NCI-H526 (cell line): ENCODE data around the gene CLCF1.

Source experiments
- DNase-seq, 2 experiments: peaks; one replicate each; lab custom pipeline; 2025; lab: John Stamatoyannopoulos, UW

Gene CLCF1

DNA sequence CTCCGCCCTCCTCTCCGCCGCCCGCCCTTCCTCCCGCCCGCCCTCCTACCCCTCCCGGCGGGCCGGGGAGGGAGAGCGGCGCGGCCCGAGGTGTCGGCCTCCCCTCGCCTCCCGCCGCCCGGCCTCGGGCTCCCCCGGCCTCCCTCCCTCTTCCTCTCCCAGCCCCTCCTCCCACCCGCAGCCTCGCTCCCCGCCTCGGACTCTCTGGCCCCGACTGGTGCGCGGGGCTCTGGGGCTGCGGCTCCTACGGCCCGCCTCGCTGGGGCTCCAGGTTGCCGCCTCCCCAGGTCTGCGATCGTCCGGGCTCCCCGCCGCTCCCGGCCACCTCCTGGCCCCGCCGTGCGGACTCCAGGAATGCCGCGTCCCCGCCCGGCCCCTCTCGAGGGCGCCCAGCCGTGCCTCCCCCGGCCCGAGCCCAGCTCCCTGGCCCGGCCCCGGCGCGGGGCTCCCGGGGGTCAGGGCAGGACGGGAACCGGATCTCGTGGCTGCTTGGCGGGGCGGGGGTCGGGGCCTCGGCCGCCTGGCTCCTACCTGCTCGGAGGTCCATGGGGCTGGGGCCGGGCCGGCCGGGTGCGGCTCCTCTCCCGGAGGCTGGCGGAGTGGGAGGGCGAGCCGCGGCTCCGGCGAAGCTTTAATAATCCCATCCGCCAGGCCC lies at the start of gene CLCF1:
Gene CLCF1 (minus strand): TSS at position 606 of the 655 bp plus-strand sequence. CDS start 59 bp downstream, at position 547.
- DNase-seq = peak; percentile 28 to 86

DNA sequence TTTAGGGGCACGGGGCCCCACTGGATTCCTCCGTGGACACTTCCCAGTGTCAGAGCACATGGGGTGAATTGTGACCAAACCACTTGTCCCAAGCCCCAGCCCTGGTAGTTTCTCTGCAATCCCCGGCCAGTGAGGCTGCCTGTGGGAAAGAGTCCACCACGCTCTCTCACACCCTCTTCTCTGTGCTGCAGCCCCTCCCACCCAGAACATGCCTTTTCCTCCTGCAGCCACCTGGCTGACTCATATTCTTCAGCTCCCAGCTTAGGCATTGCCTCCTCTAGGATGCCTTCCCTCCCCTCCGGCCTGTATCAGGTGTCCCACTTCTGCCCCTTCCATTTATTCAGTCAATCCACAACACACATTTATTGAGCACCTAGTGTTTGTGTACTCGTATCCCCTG lies 49.5 kb upstream of the CLCF1 start:
- DNase-seq = no peak

DNA sequence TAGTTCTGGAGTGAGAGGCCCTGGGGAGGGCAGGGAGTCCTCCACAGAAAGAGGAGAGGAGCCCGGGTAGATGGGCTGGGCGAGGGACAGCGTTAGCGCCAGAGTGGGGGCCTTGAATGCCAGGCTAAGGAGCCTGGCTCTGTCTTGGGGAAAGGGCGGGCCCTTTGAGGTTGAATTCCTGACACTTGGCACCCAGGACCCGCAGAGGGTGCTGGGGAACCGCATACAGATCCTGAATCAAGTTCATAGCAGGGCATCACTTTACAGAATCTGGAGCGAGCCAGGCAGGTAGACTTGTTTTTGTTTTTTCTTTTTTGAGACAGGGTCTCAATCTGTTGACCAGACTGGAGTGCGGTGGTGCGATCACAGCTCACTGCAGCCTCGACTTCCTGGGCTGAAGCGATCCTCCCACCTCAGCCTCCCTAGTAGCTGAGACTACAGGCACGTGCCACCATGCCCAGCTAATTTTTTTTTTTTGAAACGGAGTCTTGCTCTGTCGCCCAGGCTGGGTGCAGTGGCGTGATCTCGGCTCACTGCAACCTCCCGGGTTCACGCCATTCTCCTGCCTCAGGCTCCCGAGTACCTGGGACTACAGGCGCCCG lies 48.1 kb upstream of the CLCF1 start:
- no peak for DNase-seq

DNA sequence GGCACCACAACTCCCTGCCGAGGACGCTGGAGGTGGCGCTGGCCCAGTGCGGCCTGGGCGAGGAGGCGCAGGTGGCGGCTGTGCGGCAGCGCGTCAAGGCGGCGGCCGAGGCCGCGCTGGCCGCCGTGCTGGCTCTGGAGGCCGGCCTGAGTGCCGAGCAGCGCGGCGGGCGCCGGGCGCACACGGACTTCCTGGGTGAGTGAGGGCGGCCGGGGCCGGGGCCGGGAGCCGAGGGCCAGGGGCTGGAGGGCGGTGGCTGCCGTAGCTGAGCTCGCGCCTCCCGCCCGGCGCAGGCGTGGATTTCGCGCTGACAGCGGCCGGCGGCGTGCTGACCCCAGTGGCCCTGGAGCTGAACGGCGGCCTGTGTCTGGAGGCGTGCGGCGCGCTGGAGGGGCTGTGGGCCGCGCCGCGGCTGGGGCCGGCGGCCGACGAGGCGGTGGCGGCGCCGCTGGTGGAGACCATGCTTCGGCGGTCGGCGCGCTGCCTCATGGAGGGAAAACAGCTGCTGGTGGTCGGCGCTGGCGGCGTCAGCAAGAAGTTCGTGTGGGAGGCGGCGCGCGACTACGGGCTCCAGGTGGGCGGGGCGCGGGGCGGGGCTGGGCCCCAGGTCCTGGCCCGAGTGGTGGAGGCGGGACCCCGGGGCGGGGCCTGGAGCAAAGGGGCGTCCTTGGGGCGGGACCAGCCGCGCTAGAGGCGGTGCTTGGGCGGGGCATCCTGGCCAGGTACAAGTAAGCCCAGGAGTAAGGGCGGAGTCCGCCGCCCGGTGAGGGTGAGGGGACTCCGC lies 47.4 kb upstream of the CLCF1 start:
- peak; percentile 80 to 98 for DNase-seq

DNA sequence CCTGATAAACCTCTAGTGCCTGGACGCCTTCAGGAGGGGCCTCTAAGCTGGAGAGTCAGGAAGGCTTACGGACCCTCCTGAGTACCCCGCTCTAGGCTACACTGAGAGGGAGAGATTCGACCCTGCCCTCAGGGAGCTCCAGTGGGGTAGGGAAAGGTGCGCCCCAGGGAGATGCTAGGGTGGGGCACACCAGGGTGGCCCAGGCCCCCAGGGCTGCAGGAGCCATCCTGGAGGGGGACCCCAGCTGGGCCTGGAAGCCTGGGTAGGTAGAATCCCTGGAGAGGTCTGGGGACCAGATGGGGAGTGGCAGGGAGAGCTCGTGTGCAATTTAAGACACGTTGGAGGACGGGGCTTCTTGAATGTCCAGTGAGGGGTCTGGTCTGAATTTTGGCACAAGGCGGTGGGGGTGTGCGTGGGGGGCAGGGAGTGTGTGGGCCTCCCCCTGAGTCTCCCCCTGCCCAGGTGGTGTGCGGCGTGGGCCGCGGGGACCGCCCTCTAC lies 46.8 kb upstream of the CLCF1 start:
- DNase-seq = no peak

DNA sequence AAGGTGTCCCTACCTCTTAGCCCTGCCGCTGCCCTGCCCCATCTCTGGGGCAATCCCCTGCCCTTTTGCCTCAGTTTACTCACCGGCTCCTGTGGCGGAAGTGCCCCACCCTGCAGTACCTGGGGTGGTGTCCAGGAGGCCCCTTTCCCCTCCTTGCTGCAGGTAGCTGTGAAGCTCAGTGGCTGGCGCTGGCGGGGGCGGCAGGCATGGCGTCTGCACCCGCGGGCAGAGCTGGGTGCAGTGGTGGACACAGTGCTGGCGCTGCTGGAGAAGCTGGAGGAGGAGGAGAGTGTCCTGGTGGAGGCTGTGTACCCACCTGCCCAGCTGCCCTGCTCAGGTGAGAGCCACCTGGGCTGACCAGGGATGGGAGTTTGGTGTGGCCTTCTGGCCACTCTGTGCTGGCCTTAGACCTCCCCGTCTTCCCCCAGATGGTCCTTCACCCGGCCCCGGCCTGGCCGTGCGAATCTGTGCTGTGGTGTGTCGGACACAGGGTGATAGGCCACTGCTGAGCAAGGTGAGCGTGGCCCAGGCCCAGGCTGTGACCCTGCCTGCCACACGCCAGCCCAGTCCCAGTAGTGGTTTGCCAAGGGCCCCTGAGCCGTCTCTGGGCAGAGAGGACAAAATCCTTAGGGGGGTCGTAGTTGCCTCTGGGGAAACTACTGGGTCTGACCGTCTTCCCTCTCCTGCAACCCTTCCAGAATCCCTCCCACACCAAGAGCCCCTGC lies 46.1 kb upstream of the CLCF1 start:
- DNase-seq = no peak

DNA sequence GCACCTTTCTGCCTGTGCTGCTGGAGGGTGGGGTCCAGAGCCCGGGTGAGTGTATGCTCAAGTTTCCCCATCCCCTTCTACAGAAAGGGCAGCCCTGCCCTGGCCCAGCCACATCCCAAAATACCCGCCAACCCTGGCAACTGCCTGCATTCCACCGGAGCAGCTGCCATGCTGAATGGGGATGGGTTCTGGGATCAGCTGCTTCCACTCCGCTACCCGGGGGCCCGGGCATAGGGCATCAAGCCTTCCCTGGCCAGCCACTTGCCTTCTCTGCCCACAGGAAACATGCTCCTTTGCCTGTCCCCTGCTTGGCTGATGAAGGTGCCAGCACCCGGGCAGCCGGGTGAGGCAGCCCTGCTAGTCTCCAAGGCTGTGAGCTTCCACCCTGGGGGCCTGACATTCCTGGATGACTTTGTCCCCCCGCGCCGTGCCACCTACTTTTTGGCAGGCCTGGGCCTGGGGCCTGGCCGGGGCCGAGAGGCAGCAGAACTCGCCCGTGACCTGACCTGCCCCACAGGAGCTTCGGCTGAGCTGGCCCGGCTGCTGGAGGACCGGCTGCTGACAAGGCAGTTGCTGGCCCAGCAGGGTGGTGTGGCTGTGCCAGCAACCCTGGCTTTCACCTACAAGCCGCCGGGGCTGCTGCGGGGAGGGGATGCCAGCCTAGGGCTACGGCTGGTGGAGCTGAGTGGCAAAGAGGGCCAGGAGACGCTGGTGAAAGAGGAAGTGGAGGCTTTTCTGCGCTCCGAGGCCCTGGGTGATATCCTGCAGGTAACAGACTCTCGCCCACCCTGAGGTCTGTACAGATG lies 45.3 kb upstream of the CLCF1 start:
- no peak for DNase-seq

DNA sequence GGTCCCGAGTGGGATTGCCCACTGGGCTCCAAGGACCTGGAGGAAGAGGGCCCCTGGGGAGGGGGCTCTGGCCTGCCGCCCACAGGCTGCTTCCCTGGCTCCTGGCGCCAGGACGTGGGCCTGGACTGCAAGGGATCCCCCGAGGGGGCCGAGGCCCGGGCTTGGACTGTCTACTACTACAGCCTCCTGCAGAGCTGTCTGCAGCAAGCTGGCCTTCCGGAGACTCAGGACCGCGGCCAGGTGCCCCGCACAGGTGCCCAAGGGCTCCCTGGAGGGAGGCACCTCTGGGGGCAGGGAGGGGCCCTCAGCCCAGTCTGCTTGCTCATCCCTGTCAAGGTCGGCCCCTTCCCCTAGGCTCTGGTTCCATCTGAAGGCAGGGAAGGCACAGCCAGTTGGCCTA lies 44.0 kb upstream of the CLCF1 start:
- DNase-seq = no peak

DNA sequence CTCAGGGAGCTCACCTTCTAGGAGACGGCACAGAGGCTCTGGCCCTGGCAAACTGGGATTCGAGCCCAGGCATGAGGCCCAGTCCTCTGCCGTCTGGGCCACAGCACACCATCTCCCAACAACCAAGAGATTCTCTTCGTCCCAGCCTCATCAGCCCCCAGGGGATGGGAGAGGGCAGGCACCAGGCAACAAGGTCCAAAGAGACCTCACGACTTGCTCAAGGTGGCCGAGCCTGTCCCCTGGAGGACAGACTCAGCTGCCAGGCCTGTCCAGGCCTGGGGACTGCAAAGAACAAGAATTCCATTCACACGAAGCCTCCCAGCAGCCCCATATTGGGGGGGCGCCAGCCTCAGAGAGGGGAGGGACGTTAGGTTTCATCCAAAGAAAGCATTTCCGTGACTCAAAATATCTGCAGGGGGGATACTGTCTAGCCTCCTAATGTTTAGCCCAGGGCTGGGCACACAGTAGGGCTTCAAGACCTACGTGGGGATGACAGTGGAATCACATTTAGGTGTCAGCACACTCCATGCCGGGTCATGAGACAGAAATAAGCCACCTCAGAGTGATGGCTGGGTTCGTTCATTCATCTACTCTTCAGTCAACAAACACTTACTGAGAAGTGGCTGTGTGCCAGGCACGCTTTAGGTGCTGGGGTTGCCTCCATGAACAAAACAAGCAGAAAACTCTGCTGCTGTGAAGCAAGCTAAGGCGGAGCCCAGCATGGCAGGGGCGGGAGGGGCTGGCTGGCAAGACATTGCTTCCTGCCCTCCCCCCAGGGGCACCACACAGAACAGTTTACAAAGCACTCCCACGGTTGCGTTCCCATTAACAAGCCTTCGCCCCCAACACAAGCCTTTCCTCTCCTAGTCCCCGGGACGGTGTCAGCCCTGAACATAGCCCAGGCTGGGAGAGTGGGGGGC lies 43.3 kb upstream of the CLCF1 start:
- DNase-seq = no peak

DNA sequence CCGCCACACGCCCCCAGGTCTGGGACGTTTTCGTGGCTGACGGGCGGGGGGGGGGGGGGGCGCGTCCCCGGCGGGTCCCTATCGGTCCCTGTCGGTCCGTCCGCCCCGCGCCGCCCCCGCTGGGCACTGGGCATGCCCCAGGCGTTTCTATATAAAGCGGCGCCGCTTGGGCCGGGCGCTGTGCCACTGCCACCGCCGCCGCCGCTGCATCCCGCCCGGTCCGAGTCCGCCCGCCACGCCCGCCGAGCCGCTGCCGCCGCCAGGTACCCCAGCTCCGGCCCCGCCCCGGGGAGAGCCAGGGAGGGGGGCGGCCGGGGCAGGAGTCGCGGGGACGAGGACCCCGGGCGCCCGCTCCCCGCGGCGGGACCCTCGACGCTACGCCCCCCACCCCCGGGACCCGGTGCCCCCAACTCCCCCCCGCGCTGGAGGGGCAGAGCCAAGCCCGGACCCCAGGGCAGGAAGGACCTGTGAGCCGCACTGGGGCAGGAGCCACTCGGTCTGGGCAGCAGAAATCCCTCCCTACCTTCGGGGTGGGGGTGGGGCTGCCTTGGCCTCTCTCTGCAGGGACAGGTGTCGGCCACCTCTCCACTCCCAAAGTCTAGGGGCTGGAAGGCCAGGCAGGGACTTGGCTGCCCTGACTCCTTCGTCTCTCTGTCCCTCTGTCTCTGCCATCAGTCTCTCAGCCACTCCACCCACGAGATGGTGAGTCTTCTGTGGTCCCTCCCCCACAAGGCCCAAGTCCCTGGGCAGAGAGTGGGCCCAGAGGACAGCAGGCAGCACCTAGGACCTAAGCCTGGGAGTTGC lies 42.3 kb upstream of the CLCF1 start, which contains the start of gene CARNS1:
Gene CARNS1 (plus strand): TSS at position 178 of the 804 bp plus-strand sequence. CDS start 522 bp downstream, at position 700.
- DNase-seq = peak in 1 of 2 experiments; percentile 42

DNA sequence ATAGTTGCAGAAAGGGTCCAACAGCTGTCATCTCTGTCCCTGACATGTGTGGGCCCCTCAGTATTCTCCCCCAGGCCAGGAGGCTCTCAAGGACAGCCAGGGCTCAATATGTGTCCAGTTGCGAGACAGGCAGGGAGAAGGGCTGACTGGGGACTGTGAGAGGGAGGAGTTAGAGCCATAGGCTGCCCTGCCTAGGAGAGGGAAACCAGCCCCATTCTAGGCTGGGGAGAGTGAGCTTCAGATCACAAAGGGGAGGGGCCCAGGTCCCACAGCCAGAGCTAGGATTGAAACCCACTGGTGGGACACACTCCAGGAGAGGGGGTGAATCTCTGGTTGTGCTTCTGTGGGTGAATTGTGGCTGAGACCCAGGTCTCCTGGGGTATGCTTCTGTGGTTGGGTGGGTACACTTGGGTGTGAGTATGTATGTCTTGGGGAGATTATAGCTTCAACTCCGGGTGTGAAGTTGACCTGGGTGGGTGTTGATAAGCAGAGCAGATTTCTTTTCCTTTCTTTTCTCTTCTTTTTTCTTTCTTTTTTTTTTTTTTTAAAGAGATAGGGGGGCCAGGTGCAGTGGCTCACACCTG lies 40.0 kb upstream of the CLCF1 start:
- no peak for DNase-seq

DNA sequence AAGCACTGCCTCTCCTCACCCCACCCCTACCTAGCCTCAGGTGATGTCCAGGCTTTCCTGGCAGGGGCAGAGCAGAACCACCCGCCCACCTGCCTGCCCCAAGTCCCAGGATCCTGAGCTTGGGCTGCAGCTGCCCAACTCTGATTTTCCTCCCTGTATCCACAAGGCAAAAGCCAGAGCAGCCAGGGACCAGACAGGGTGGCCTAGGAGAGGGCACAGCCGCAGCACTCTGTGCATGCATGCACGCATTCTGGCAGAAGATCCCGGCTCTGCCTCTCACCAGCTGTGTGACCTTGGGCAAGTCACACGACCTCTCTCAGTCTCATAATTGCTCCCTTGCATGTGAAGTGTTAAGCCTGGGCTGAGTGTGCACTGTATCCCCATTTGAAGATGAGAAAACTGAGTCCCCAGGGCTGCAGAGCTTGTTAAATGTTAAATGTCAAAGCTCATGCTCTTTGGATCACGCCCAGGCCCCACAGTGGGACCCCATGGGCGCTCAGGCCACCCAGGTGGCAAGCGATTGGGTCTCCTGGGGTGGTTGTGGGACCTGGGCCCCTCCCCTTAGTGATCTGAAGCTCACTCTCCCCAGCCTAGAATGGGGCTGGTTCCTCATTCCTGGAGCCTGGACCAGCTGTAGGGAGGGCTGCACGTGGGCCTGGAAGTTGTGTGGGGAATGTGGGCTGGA lies 39.2 kb upstream of the CLCF1 start:
- DNase-seq = no peak

DNA sequence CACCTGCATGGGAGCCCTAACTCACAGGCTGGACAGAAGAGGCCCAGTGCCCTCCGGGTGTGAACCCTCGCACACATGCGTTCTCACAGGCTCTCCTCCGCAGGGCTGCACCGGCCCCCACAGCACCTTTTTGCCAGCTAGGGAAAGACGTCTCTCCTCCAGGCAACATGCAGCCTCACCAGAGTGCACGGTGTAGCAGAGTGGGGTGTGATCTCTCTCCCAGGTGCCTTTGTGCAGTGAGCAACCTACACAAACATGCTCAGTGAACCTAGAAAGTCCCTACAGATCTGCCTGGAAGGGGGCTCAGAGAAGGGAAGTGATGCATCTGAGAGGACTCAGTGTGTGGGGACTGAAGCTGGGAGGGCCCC lies 38.4 kb upstream of the CLCF1 start:
- DNase-seq = no peak

DNA sequence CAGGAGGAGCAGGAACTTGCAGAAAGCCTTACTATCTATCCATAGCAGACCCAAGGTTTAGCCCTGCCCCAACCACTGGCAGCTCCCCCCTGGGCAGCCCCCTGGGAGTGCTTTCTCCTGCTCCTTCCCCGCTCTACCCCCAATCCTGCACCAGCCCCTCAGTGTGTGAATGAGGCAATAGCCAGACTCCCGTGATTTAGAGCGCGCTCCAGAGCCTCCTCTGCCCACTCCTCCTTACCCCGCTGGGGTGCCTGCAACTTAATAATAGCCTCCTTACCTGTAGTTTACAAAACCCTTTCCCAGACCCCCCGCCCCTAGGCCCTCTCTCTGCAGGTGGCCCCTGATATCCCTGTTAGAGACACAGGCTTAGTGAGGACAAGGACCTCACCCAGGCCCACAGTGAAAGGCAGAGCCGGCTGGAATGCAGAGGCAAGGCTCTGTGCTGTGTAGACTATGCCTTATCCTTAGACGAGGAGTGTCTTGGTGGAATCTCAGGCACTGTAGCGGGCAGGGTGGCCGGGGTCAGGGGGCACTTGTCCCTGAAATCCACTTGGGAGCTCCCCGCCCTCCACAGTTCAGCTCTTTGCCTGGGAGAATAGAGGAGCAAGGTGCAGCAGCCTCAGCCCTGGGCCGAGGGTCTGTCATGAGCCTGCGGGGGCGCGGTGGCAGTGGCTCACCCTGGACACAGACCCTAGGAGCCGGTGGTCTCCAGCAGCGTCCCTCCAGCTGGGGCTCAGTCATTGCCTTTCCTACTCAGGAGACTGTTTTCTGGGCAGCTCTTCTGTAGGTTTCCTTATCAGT lies 37.8 kb upstream of the CLCF1 start:
- DNase-seq = no peak

DNA sequence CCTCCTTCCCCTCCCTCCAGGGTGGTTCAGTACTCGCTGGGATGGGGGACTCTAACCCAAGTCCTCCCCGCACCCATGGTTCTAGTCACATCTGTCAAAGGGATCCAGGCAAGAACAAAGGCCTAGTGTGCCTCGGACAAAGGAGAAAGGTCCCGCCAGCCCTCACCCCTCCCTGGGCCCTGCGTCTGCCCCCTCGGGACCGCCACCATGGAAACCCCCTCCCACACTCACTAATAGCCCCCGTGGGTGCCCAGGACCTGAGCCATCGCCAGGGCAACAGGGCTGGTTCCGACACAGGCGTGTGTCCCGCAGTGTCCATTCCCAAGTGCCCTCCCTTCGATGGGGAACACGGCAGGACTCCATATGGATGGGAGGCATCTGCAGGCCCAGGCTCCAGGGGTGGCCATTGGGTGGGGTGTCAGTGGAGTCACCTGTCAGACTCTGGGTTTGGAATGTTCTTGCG lies 37.0 kb upstream of the CLCF1 start:
- no peak for DNase-seq

DNA sequence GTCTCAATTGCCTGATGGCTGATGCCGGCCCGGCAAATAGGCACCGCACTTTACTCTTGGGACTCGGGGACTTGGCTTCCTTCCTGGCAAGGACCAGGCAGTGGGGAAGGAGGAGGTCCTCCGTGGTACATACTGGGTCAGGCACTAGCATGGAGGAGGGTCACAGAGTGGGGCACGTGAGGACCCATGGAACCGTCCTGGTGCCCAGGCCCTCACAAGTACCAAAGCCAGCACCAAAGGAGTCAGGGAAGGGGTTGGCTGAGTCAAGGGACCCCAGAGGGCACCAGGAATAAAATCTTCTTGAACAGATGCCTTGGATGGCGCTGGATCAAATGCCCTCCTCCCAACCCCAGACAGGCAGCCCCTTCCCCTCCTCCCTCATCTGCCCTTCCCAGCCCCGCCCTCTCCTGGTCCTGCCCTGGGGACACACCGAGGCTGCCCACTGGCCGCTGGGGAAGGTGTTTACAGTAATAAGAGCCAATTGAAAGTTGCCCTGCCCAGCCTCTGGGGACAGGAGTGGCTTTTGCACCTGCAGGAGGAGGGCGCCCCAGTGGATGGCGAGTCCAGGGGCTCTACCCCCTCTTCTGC lies 36.5 kb upstream of the CLCF1 start:
- DNase-seq = peak; percentile 39 to 82

DNA sequence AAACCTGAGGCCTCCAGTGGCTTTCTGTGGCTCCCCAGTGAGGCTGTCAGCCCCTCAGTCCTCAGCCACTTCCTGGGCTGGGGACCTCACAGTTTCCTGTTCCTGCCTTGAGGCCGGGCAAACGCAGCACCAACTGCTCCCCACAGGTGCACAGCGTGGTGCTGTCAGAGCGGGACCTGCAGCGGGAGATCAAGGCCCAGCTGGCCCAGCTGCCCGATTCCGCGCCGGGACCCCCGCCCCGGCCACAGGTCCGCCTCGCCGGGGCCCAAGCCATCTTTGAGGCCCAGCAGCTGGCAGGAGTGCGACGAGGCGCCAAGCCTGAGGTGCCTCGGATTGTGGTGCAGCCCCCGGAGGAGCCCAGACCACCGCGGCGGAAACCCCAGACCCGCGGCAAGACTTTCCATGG lies 35.9 kb upstream of the CLCF1 start:
- DNase-seq = no peak
